Pancreas (tissue), 10 donors: ENCODE data around the gene DPP9. TPM values are rescaled to one million over a fixed set of nuclear protein-coding genes. Genes with fewer than 3 reads are reported as not detected.

ENCODE experiments used
- ATAC-seq, 4 donors: fragments of 200-7000 bp; cut with Tn5 transposase; one replicate each; pipeline versions ENCODE4 v1.8.0 to v1.9.1; 2020; ENCODE audit warnings: mild to moderate bottlenecking in 4 of 4, moderate library complexity in 4 of 4
- DNase-seq, 6 donors: peaks; one replicate each; pipeline ENCODE4 v3.0.0-alpha.2; 2020
- FAIRE-seq: peaks from 2 replicates; lab custom pipeline; 2012; peaks lifted over from hg19 to GRCh38; lab: Jason Lieb, UNC
- H3K27ac ChIP-seq, 4 donors: fragments of 200-600 bp; sonication (generic); 1 replicate in 3 of 4; 2 replicates in 1 of 4; pipeline versions ENCODE4 v1.5.0 to v1.8.0; 2020
- H3K27me3 ChIP-seq, 4 donors: fragments of 200-600 bp; one replicate each; pipeline ENCODE4 v1.8.0; 2021
- H3K36me3 ChIP-seq, 3 donors: fragments of 200-600 bp; sonication (generic) in 1 of 3; one replicate each; pipeline versions ENCODE4 v1.5.0 to v1.8.0; 2020 to 2021
- H3K4me1 ChIP-seq, 3 donors: fragments of 200-600 bp; one replicate each; pipeline ENCODE4 v1.8.0; 2021
- H3K4me3 ChIP-seq, 4 donors: fragments of 200-600 bp; sonication (generic) in 2 of 4; one replicate each; pipeline versions ENCODE4 v1.5.0 to v1.8.0; 2020 to 2021
- H3K9me3 ChIP-seq, 4 donors: fragments of 200-600 bp; one replicate each; pipeline ENCODE4 v1.8.0; 2021
- CTCF ChIP-seq, 4 donors: fragments of 200-600 bp; sonication (generic) in 3 of 4; IDR thresholded peaks; one replicate each; pipeline versions ENCODE4 v1.5.0 to v1.8.0; 2021; ENCODE audit warnings: antibody characterized with exemption in 4 of 4
- WGBS, 2 donors: extraction: QIAGEN DNeasy Blood & Tissue Kit; methylation state at CpG; one replicate each; pipeline ENCODE4 v1.1.7; 2013; 5-methylcytosine and 5-hydroxymethylcytosine counted together
- intact Hi-C, 3 donors: fragments of 100-400 bp; cut with DNase I; formaldehyde crosslinking; loops; one replicate each; pipeline versions ENCODE4 v1.11.1 to v1.14.2; 2022
- polyA plus RNA-seq, 2 donors: library from polyadenylated mRNA; stranded (reverse); fragments of 200-250 nt; gene quantifications; one replicate each; pipeline ENCODE4 v1.2.3, GENCODE V29; 2013
- total RNA-seq, 6 donors: library from RNA; stranded (reverse); fragmentation: NEBNext Ultra II Directional in 4 of 6; extraction: Animal tissue kit (Norgen Biotek cat#: 25700) in 4 of 6; gene quantifications; one replicate each; pipeline versions ENCODE4 v1.2.1 to v1.2.4, GENCODE V29; 2021 to 2023
- donor health status: healthy with polysubstance abuse.
- donor health status: DM: no; HTN: no; CAD: no; lungs with moderate emphysema.
- donor health status: DM: no; HTN: no; CAD: no.
- donor health status: control.
- donor health status: control.
- donor health status: Bipolar disorder and iron deficiency.
- donor health status: DM: yes; HTN: yes; CAD: no.
- donor health status: DM: no; HTN: no; CAD: no.
- donor health status: DM: no; HTN: no; CAD: no.
- donor health status: DM: yes; HTN: yes; CAD: no.

Gene DPP9
- total and polyA plus RNA-seq, 8 donors: 19.0 to 47.4 (median 26.1) TPM

GRCh38 chr19:4703671-4704316 is 19.8 kb downstream of the DPP9 start:
- DNase-seq: no peak
- intact Hi-C loops: no loop called here
- Histone ChIP-seq H3K27ac (no peak overlapping the region), H3K4me3 (no peak overlapping the region), H3K4me1 (peaks cover 12 to 16% (median 15%) of the 10 kb centered on the region in 3 donors), H3K36me3 (peaks cover 8 to 41% (median 16%) of the 10 kb centered on the region in 3 donors), H3K9me3 (no peaks in the 10 kb centered on the region), H3K27me3 (no peaks in the 10 kb centered on the region)
- no peak for FAIRE-seq
- 91 to 95% methylated on average over 28 of the region's 28 CpGs for WGBS, 2 donors
- no peak for TF ChIP-seq CTCF (IDR thresholded peaks at IDR 0.05)
- ATAC-seq: no peak

- TF ChIP-seq CTCF (IDR thresholded peaks at IDR 0.05): no peak
- FAIRE-seq (no peak), ATAC-seq (no peak), DNase-seq (no peak)
- Histone ChIP-seq H3K36me3 (peaks cover 8 to 41% (median 16%) of the 10 kb centered on the region in 3 donors), H3K9me3 (no peaks in the 10 kb centered on the region), H3K27ac (no peak overlapping the region), H3K4me1 (peaks cover 4 to 9% (median 6%) of the 10 kb centered on the region in 3 donors), H3K27me3 (no peaks in the 10 kb centered on the region), H3K4me3 (no peak overlapping the region)
- 85 to 87% methylated on average over 11 of the region's 11 CpGs for WGBS, 2 donors
- intact Hi-C loops: no loop called here
These were observed 20.9 kb downstream of the DPP9 start for GRCh38 chr19:4702764-4703163.

GRCh38 chr19:4701557-4701956 is 22.1 kb downstream of the DPP9 start:
- intact Hi-C loops: no loop called here
- TF ChIP-seq CTCF (IDR thresholded peaks at IDR 0.05): no peak
- DNase-seq (peak in 1 of 6 donors; percentile 39), FAIRE-seq (no peak), ATAC-seq (no peak)
- Histone ChIP-seq H3K36me3 (peaks cover 8 to 51% (median 16%) of the 10 kb centered on the region in 3 donors), H3K4me1 (peaks cover 0 to 7% (median 0%) of the 10 kb centered on the region in 3 donors), H3K9me3 (no peaks in the 10 kb centered on the region), H3K27ac (no peak overlapping the region), H3K4me3 (no peak overlapping the region), H3K27me3 (no peaks in the 10 kb centered on the region)
- WGBS, 2 donors: 90 to 94% methylated on average over 8 of the region's 8 CpGs

GRCh38 chr19:4700693-4700970 is 23.0 kb downstream of the DPP9 start:
- ATAC-seq (no peak), FAIRE-seq (no peak), DNase-seq (peak in 1 of 6 donors; percentile 40)
- Histone ChIP-seq H3K27me3 (no peaks in the 10 kb centered on the region), H3K4me1 (no peaks in the 10 kb centered on the region), H3K9me3 (no peaks in the 10 kb centered on the region), H3K36me3 (peaks cover 8 to 58% (median 16%) of the 10 kb centered on the region in 3 donors), H3K27ac (no peak overlapping the region), H3K4me3 (no peak overlapping the region)
- intact Hi-C loops: no loop called here
- TF ChIP-seq CTCF (IDR thresholded peaks at IDR 0.05): no peak
- 91 to 94% methylated on average over 11 of the region's 11 CpGs for WGBS, 2 donors
